Measurements from ENCODE around the gene KLHL17. TPM values are rescaled to one million over a fixed set of nuclear protein-coding genes. Genes with fewer than 3 reads are reported as not detected.

KLHL17 gene
- polyA plus RNA-seq, 1 donor (not counting 4 experiments of a cell fraction or from before 2014, with no cell fraction given) = 6.5 TPM

DNA sequence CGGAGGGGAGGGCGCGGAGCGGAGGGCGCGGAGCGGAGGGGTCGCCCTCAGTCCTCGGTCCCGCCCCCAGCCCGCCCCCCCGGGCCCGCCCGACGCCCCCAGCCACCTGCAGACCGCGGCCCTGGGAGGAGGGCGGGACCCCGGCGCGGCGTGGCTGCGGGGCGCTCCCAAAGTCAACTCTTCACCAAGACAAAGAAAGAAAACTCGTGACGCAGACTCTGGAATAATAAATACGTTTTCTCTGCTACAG, 38.3 kb downstream of the KLHL17 start:
- peaks cover 5% of the 10 kb centered on the region for H4K20me1 ChIP-seq (ENCODE audit: control insufficient read depth, extremely low read depth, insufficient read depth, low read length)
- FAIRE-seq = no peak
- H2AFZ ChIP-seq (ENCODE audit: control insufficient read depth, low read length) = no peak overlapping the region

DNA sequence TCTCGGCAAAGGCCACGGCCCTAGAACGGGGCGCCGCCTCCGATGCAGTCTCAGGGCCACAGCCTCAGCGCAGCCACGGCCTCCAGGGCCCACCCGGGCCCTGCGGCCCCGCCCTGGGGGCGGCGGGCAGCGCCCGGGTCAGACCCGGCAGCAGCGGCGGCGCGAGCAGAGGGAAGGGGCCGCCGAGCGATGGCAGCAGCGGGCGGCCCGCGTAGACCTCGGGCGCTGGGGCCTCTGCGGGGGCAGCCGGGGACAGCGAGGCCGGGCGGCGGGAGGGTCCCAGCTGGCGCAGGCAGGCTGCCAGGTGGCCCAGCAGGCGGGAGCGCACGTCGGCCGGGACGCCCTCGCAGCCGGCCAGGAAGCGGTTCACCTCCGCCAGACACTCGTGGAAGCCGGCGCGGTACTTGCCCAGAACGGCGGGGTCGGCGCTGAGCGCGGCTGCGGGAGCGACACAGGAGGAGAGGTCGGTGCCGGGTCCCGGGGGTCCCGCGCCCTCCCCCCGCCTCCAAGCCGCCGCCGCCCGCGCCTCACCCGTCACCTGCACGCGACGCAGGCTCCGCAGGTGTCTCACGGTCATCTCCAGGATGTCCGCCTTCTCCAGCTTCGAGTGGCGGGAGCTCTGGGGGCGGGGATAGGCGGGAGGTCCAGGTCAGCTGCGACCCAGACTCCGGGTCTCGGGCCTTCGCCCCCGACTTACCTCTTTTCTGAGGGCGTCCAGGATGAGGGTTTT, 38.8 kb downstream of the KLHL17 start:
- H3K27me3 ChIP-seq (ENCODE audit: control insufficient read depth, extremely low read depth, insufficient read depth, low read length) = peaks cover 28% of the 10 kb centered on the region
- no peaks in the 10 kb centered on the region for H3K9me3 ChIP-seq (ENCODE audit: control insufficient read depth, low read depth, low read length)
- peak; percentile 86 for TF ChIP-seq EZH2 (IDR thresholded peaks at IDR 0.05; ENCODE audit: low read length)
- TF ChIP-seq, protein P1, sequence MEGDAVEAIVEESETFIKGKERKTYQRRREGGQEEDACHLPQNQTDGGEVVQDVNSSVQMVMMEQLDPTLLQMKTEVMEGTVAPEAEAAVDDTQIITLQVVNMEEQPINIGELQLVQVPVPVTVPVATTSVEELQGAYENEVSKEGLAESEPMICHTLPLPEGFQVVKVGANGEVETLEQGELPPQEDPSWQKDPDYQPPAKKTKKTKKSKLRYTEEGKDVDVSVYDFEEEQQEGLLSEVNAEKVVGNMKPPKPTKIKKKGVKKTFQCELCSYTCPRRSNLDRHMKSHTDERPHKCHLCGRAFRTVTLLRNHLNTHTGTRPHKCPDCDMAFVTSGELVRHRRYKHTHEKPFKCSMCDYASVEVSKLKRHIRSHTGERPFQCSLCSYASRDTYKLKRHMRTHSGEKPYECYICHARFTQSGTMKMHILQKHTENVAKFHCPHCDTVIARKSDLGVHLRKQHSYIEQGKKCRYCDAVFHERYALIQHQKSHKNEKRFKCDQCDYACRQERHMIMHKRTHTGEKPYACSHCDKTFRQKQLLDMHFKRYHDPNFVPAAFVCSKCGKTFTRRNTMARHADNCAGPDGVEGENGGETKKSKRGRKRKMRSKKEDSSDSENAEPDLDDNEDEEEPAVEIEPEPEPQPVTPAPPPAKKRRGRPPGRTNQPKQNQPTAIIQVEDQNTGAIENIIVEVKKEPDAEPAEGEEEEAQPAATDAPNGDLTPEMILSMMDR (optimal IDR thresholded peaks at IDR 0.05 in 1 of 3, IDR thresholded peaks at IDR 0.05 in 1 of 3, conservative IDR thresholded peaks at IDR 0.05 in 1 of 3; ENCODE audit: extremely low read depth in 1 of 3, insufficient read depth in 2 of 3, low read length in 3 of 3) = no peak
- peak overlapping the region; percentile 82 for H3K4me2 ChIP-seq (ENCODE audit: control insufficient read depth, extremely low read depth, insufficient read depth, low read depth, low read length)
- FAIRE-seq (no peak), DNase-seq (ENCODE audit: low read depth, low spot score) (no peak)
- H3K27ac ChIP-seq (ENCODE audit: control insufficient read depth, insufficient read depth, low read length) = no peak overlapping the region
- no peaks in the 10 kb centered on the region for H3K79me2 ChIP-seq (ENCODE audit: control insufficient read depth, insufficient read depth, low read length)
- H3K4me3 ChIP-seq (ENCODE audit: control insufficient read depth in 2 of 3, extremely low read depth in 1 of 3, insufficient read depth in 2 of 3, low read depth in 1 of 3, low read length in 3 of 3) = peak overlapping the region; percentile 64 to 67 (median 66)
- H3K4me1 ChIP-seq (ENCODE audit: control insufficient read depth, extremely low read depth, insufficient read depth, low read length) = peaks cover 18% of the 10 kb centered on the region
- peaks cover 5% of the 10 kb centered on the region for H4K20me1 ChIP-seq (ENCODE audit: control insufficient read depth, extremely low read depth, insufficient read depth, low read length)
- dilution Hi-C loops (cut with MboI; ENCODE audit: extremely low pct_ligation_motif_present, low sequenced_read_pairs) = no loop called here
- no peaks in the 10 kb centered on the region for H3K36me3 ChIP-seq (ENCODE audit: control insufficient read depth in 2 of 2, extremely low read depth in 1 of 2, insufficient read depth in 2 of 2, low read length in 2 of 2)
- H2AFZ ChIP-seq (ENCODE audit: control insufficient read depth, low read length) = no peak overlapping the region
- peak overlapping the region; percentile 91 for H3K9ac ChIP-seq (ENCODE audit: control insufficient read depth, extremely low read depth, insufficient read depth, low read length)
- H3K9me1 ChIP-seq (ENCODE audit: control insufficient read depth, extremely low read depth, insufficient read depth, low read length) = no peaks in the 10 kb centered on the region

More for the DNA sequence above, 38.3 kb downstream of the KLHL17 start:
- H3K79me2 ChIP-seq (ENCODE audit: control insufficient read depth, insufficient read depth, low read length) = no peaks in the 10 kb centered on the region
- H3K4me3 ChIP-seq (ENCODE audit: control insufficient read depth in 2 of 3, extremely low read depth in 1 of 3, insufficient read depth in 2 of 3, low read depth in 1 of 3, low read length in 3 of 3) = peak overlapping the region; percentile 64 to 67 (median 66)
- dilution Hi-C loops (cut with MboI; ENCODE audit: extremely low pct_ligation_motif_present, low sequenced_read_pairs) = no loop called here
- TF ChIP-seq, protein P1 (optimal IDR thresholded peaks at IDR 0.05 in 1 of 3, IDR thresholded peaks at IDR 0.05 in 1 of 3, conservative IDR thresholded peaks at IDR 0.05 in 1 of 3; ENCODE audit: extremely low read depth in 1 of 3, insufficient read depth in 2 of 3, low read length in 3 of 3) = no peak
- no peak for TF ChIP-seq EZH2 (IDR thresholded peaks at IDR 0.05; ENCODE audit: low read length)
- DNase-seq (ENCODE audit: low read depth, low spot score) = no peak
- no peaks in the 10 kb centered on the region for H3K36me3 ChIP-seq (ENCODE audit: control insufficient read depth in 2 of 2, extremely low read depth in 1 of 2, insufficient read depth in 2 of 2, low read length in 2 of 2)
- no peak overlapping the region for H3K27ac ChIP-seq (ENCODE audit: control insufficient read depth, insufficient read depth, low read length)
- no peaks in the 10 kb centered on the region for H3K9me1 ChIP-seq (ENCODE audit: control insufficient read depth, extremely low read depth, insufficient read depth, low read length)
- peaks cover 28% of the 10 kb centered on the region for H3K27me3 ChIP-seq (ENCODE audit: control insufficient read depth, extremely low read depth, insufficient read depth, low read length)
- H3K9ac ChIP-seq (ENCODE audit: control insufficient read depth, extremely low read depth, insufficient read depth, low read length) = peak overlapping the region; percentile 91
- no peaks in the 10 kb centered on the region for H3K9me3 ChIP-seq (ENCODE audit: control insufficient read depth, low read depth, low read length)
- H3K4me2 ChIP-seq (ENCODE audit: control insufficient read depth, extremely low read depth, insufficient read depth, low read depth, low read length) = peak overlapping the region; percentile 82
- H3K4me1 ChIP-seq (ENCODE audit: control insufficient read depth, extremely low read depth, insufficient read depth, low read length) = peaks cover 17% of the 10 kb centered on the region
